ENCODE data around the gene PTPN11.
"Not testable (repeated sequence)": the region's sequence is repeated elsewhere in the genome, so short reads cannot be mapped to it uniquely, and the experiment has no call there.

Gene PTPN11

GRCh38 chr12:112519841-112520340 lies 101.1 kb downstream of the PTPN11 start:
- H3K4me3 Mint-ChIP-seq; H3K27me3 Mint-ChIP-seq (ENCODE audit: low read depth); H3K36me3 Mint-ChIP-seq (ENCODE audit: low read depth); H3K27ac Mint-ChIP-seq; H3K9me3 Mint-ChIP-seq; H3K4me1 Mint-ChIP-seq (ENCODE audit: low read depth); DNase-seq (ENCODE audit: low spot score): not testable (repeated sequence)

DNA sequence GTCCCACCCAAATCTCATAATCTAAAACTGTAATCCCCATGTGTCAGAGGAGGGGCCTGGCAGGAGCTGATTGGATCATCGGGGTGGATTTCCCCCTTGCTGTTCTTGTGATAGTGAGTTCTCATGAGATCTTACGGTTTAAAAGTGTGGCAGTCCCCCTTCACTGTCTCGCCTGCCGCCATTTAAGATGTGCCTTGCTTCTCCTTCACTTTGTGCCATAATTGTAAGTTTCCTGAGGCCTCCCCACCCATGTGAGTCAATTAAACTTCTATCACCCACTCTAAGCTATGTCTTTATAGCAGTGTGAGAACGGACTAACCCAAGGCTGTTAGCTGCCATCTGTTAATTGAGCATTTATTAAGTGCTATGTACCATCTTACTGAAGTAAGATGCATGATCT lies 105.1 kb downstream of the PTPN11 start:
- no peak overlapping the region for H3K27ac Mint-ChIP-seq

DNA sequence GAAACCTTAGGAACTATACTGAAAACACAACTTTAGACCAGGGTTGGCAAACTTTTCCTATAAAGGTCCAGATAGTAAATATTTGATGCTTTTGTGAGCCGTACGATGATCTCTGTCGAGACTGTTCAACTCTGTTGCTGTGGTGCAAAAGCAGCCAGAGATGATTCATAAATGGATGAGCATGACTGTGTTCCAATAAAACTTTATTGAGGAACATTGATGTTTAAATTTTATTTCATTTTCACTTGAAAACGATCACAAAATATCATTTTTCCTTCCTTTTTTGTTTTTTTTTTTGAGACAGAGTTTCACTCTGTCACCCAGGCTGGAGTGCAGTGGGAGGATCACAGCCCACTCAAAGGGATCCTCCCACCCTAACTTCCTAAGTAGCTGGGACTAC lies 105.5 kb downstream of the PTPN11 start:
- DNase-seq (ENCODE audit: low spot score) = no peak
- Mint-ChIP-seq H3K27ac (no peak overlapping the region), H3K27me3 (ENCODE audit: low read depth) (no peaks in the 10 kb centered on the region), H3K9me3 (no peaks in the 10 kb centered on the region), H3K4me1 (ENCODE audit: low read depth) (no peaks in the 10 kb centered on the region), H3K36me3 (ENCODE audit: low read depth) (no peaks in the 10 kb centered on the region), H3K4me3 (no peak overlapping the region)

More for the DNA sequence above, 105.1 kb downstream of the PTPN11 start:
- Mint-ChIP-seq H3K9me3 (no peaks in the 10 kb centered on the region), H3K27me3 (ENCODE audit: low read depth) (no peaks in the 10 kb centered on the region), H3K4me1 (ENCODE audit: low read depth) (no peaks in the 10 kb centered on the region), H3K36me3 (ENCODE audit: low read depth) (no peaks in the 10 kb centered on the region), H3K4me3 (no peak overlapping the region)
- no peak for DNase-seq (ENCODE audit: low spot score)

DNA sequence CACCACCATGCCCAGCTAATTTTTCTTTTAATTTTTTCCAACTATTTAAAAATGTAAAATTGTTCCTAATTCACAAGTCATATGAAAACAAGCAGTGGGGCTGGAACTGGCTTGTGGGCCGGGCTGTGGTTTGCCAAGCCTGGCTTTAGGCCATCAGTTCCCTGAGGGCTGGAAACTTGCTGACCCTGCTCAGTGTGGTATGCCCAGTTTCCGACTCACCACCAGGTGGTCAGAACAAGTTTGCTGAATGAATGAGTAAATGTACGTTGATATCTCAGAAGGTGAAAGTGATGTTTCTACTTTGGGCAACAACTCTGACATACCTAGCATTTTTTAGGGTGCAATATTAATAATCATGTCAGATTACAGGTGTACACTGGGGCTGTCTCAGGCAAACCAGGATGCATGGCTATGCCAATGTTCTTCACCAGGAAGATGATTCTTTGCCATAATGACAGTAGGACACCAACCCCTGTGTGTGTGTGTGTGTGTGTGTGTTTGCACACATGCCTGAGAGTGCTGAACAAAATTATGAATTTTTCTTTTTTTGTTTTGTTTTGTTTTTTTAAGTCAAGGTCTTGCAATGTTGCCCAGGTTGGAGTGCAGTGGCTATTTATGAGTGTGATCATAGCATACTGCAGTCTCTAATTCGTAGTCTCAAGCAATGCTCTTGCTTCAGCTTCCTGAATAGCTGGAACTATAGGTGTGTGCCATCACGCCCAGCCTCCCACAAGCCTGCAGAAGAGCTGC lies 106.1 kb downstream of the PTPN11 start:
- no peak overlapping the region for H3K27ac Mint-ChIP-seq
- DNase-seq (ENCODE audit: low spot score) = no peak
- no peaks in the 10 kb centered on the region for H3K27me3 Mint-ChIP-seq (ENCODE audit: low read depth)
- no peaks in the 10 kb centered on the region for H3K9me3 Mint-ChIP-seq
- H3K36me3 Mint-ChIP-seq (ENCODE audit: low read depth) = no peaks in the 10 kb centered on the region
- H3K4me3 Mint-ChIP-seq = no peak overlapping the region
- no peaks in the 10 kb centered on the region for H3K4me1 Mint-ChIP-seq (ENCODE audit: low read depth)

DNA sequence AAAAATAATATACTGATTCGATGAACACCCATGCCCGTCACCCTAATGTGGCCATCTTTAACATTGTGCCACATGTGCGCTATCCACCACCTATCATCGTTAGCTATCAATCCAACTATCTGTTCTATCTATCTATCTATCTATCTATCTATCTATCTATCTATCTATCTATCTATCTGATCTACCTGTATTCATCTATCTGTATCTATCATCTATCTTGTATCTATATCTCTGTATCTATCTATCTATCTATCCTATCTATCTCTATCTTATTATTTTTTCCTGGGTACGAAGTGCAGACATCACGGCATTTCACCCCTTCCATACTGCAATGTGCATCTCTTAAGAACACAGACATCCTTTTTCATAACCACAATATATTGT lies 106.7 kb downstream of the PTPN11 start:
- H3K4me3 Mint-ChIP-seq = no peak overlapping the region
- H3K4me1 Mint-ChIP-seq (ENCODE audit: low read depth) = no peaks in the 10 kb centered on the region
- H3K36me3 Mint-ChIP-seq (ENCODE audit: low read depth) = no peaks in the 10 kb centered on the region
- no peak overlapping the region for H3K27ac Mint-ChIP-seq
- H3K27me3 Mint-ChIP-seq (ENCODE audit: low read depth) = no peaks in the 10 kb centered on the region
- no peak for DNase-seq (ENCODE audit: low spot score)
- H3K9me3 Mint-ChIP-seq = no peaks in the 10 kb centered on the region

DNA sequence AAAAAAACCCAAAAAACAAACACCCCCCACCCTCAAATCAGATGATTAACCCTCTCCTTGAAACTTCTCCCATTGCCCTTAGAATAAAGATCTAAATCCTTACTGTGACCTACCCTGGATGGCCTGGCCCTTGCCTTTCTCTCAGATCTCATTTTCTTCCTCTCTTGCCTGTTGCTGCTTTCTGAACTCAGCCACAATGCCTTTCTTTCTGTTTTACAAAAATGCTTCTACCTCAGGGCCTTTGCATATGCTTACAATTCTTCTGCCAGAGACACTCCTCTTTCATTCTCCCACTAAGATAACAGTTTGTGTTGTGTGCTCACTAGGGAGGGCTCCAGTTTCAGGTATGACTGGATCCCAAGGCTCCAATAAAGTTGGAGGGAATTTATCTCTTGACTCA lies 108.3 kb downstream of the PTPN11 start:
- Mint-ChIP-seq H3K9me3 (no peaks in the 10 kb centered on the region), H3K27me3 (ENCODE audit: low read depth) (no peaks in the 10 kb centered on the region), H3K4me3 (no peak overlapping the region), H3K27ac (no peak overlapping the region), H3K36me3 (ENCODE audit: low read depth) (no peaks in the 10 kb centered on the region), H3K4me1 (ENCODE audit: low read depth) (no peaks in the 10 kb centered on the region)
- no peak for DNase-seq (ENCODE audit: low spot score)

DNA sequence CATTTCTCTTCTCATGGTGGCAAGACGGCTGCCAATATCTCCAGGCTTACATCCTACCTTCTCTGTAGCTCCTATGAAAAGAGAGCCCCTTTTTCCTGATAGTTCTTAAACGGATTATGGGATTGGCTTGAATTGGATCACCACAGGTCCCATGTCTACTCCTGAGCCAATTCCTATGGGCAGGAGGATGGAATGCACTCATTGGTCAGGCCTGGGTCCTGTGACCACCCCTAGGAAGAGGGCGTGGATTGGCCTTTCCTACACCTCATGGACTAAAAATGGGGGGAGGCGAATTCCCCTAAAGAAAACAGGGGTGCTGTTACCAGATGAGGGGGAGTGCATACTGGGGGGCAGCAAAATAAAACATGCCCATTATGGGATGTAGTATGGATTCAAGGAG lies 108.8 kb downstream of the PTPN11 start:
- DNase-seq (ENCODE audit: low spot score) = no peak
- no peaks in the 10 kb centered on the region for H3K36me3 Mint-ChIP-seq (ENCODE audit: low read depth)
- no peaks in the 10 kb centered on the region for H3K9me3 Mint-ChIP-seq
- H3K4me3 Mint-ChIP-seq = no peak overlapping the region
- no peaks in the 10 kb centered on the region for H3K4me1 Mint-ChIP-seq (ENCODE audit: low read depth)
- H3K27ac Mint-ChIP-seq = no peak overlapping the region
- no peaks in the 10 kb centered on the region for H3K27me3 Mint-ChIP-seq (ENCODE audit: low read depth)

- no peaks in the 10 kb centered on the region for H3K36me3 Mint-ChIP-seq (ENCODE audit: low read depth)
- no peaks in the 10 kb centered on the region for H3K4me1 Mint-ChIP-seq (ENCODE audit: low read depth)
- no peaks in the 10 kb centered on the region for H3K27me3 Mint-ChIP-seq (ENCODE audit: low read depth)
- no peak overlapping the region for H3K27ac Mint-ChIP-seq
- DNase-seq (ENCODE audit: low spot score) = no peak
- H3K4me3 Mint-ChIP-seq = no peak overlapping the region
- no peaks in the 10 kb centered on the region for H3K9me3 Mint-ChIP-seq
Measured at GRCh38 chr12:112528521-112528920, 109.8 kb downstream of the PTPN11 start.

GRCh38 chr12:112530941-112531340 lies 112.2 kb downstream of the PTPN11 start:
- Mint-ChIP-seq H3K9me3 (no peaks in the 10 kb centered on the region), H3K4me1 (ENCODE audit: low read depth) (no peaks in the 10 kb centered on the region), H3K36me3 (ENCODE audit: low read depth) (no peaks in the 10 kb centered on the region), H3K27me3 (ENCODE audit: low read depth) (no peaks in the 10 kb centered on the region), H3K27ac (no peak overlapping the region), H3K4me3 (no peak overlapping the region)
- DNase-seq (ENCODE audit: low spot score) = no peak

DNA sequence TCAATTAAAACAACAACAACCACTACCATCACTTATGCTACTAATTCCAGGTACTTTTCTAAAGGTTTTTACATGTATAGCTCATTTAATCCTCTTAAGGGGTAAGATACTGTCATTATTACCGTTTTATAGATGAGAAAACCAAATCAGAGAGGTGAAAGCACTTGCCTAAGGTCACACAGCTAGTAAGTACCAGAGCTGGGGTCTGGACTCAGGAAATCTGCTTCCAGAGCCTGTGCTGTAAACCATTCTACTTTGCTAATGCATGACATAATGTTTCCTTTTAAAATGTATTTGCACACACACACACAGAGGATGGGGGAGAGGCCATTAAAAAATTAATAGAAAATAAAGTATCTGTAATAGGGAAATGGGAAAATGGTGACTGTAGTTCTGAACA lies 113.4 kb downstream of the PTPN11 start:
- no peak overlapping the region for H3K27ac Mint-ChIP-seq
- no peaks in the 10 kb centered on the region for H3K4me1 Mint-ChIP-seq (ENCODE audit: low read depth)
- H3K4me3 Mint-ChIP-seq = no peak overlapping the region
- DNase-seq (ENCODE audit: low spot score) = no peak
- no peaks in the 10 kb centered on the region for H3K36me3 Mint-ChIP-seq (ENCODE audit: low read depth)
- no peaks in the 10 kb centered on the region for H3K27me3 Mint-ChIP-seq (ENCODE audit: low read depth)
- no peaks in the 10 kb centered on the region for H3K9me3 Mint-ChIP-seq

DNA sequence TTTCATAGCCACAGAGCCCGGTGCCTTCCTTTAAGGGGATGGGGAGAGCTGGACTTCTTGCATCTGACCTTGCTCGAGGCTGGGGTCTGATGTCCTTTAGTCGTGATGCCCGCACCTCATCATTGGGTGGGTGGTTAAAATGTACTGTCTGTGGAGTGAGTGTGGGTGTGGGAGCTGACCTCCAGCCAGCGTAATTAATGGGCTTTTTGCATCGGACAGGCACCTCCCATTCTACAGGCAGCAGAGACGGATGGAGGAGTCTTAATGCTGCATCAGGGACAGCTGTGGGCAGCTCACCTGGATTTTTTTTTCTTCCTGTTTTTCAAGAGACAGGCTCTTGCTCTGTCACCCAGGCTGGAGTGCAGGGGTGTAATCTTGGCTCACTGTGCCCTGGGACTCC lies 114.8 kb downstream of the PTPN11 start:
- H3K27me3 Mint-ChIP-seq (ENCODE audit: low read depth) = no peaks in the 10 kb centered on the region
- no peaks in the 10 kb centered on the region for H3K4me1 Mint-ChIP-seq (ENCODE audit: low read depth)
- no peak overlapping the region for H3K27ac Mint-ChIP-seq
- no peak overlapping the region for H3K4me3 Mint-ChIP-seq
- DNase-seq (ENCODE audit: low spot score) = no peak
- H3K9me3 Mint-ChIP-seq = no peaks in the 10 kb centered on the region
- no peaks in the 10 kb centered on the region for H3K36me3 Mint-ChIP-seq (ENCODE audit: low read depth)

DNA sequence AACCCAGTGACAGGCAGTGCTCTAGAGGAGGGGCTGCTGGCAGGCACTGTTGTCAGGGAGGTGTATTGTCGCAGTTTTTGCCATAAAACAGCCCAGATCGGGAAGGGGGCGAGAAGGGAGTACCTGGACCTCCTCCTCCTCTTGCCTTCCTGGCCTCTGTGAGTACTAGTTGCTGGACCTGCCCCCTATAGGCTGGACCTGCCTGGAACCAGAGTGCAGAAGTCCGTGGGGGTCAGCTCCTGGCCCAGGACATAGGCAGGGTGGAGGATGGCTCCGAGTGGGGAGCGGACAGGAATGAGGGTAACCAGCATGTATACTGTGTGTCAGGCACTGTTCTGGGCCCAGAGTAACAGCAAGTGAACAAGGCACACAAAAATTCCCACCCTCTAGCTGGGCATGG lies 116.3 kb downstream of the PTPN11 start:
- Mint-ChIP-seq H3K27me3 (ENCODE audit: low read depth) (no peaks in the 10 kb centered on the region), H3K27ac (no peak overlapping the region), H3K36me3 (ENCODE audit: low read depth) (no peaks in the 10 kb centered on the region), H3K4me3 (no peak overlapping the region), H3K9me3 (no peaks in the 10 kb centered on the region), H3K4me1 (ENCODE audit: low read depth) (no peaks in the 10 kb centered on the region)
- no peak for DNase-seq (ENCODE audit: low spot score)

- no peak overlapping the region for H3K4me3 Mint-ChIP-seq
- H3K4me1 Mint-ChIP-seq (ENCODE audit: low read depth) = no peaks in the 10 kb centered on the region
- DNase-seq (ENCODE audit: low spot score) = no peak
- H3K27ac Mint-ChIP-seq = no peak overlapping the region
- H3K9me3 Mint-ChIP-seq = no peaks in the 10 kb centered on the region
- no peaks in the 10 kb centered on the region for H3K27me3 Mint-ChIP-seq (ENCODE audit: low read depth)
- no peaks in the 10 kb centered on the region for H3K36me3 Mint-ChIP-seq (ENCODE audit: low read depth)
Measured at GRCh38 chr12:112535637-112536366, 117.1 kb downstream of the PTPN11 start.

DNA sequence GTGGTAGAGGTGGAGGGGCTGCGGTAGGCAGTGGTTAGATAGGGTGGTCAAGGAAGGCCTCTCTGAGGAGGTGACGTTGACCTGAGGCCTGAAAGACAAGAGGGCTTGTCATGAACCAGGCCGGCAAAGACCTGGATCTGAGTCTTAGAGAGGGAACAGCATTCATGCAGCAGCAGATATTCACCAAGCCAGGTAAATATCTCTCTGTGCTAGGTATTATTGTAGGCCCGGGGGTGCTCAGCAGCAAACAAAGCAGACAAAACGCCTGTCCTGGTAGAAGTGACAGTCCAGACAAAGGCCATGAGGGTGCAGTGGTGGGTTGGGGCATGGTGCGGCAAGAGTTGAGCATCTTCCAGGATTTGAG lies 117.6 kb downstream of the PTPN11 start:
- H3K4me1 Mint-ChIP-seq (ENCODE audit: low read depth) = no peaks in the 10 kb centered on the region
- no peak overlapping the region for H3K27ac Mint-ChIP-seq
- no peaks in the 10 kb centered on the region for H3K9me3 Mint-ChIP-seq
- H3K4me3 Mint-ChIP-seq = no peak overlapping the region
- H3K36me3 Mint-ChIP-seq (ENCODE audit: low read depth) = no peaks in the 10 kb centered on the region
- H3K27me3 Mint-ChIP-seq (ENCODE audit: low read depth) = no peaks in the 10 kb centered on the region
- DNase-seq (ENCODE audit: low spot score) = no peak
